NCI-H748 (cell line): Measurements from ENCODE around the gene PPP2R2C.

Experiments
- DNase-seq: peaks from one replicate; lab custom pipeline; 2025; ENCODE audit not compliant: unreplicated experiment; lab: John Stamatoyannopoulos, UW

Gene PPP2R2C

GRCh38 chr4:6273661-6273990, 198.8 kb downstream of the PPP2R2C start:
- no peak for DNase-seq

DNA sequence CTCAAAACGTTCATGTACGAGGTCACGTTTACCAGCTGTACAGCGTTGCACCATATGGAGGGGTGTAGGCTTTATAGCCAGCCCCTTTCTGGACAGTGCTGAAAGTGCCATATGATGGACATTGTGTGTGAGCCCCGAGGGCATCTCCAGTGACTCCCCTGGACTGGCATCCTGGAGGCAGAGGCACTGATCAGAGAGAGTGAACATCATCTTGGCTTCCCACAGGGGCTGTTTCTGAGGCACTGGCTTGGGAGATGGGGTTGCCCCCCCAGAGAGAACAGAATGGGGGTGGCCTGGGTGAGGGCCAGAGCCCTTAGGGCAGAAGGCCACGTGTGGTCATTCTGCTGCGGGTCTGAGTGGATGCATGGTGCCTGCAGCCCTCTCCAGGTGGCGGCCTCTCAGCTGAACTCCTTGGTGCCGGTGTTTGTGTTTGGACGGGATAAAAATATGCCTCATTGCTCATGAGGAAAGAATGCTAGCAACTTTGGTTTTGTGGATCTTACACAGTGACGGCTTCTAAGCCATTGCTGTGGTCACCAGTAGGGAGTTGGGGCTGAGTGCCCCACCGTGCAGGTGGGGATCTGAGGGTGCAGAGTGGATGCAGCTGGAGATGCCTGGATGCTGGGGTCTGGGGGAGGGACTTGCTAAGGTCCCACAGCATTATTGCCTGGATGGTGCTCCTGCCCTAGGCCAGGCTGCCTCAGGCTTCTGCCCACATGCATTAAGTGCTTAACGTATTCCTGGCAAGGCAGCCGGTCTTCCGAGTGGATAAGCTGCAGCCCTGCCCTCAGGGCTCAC, 199.4 kb downstream of the PPP2R2C start:
- DNase-seq = no peak

DNA sequence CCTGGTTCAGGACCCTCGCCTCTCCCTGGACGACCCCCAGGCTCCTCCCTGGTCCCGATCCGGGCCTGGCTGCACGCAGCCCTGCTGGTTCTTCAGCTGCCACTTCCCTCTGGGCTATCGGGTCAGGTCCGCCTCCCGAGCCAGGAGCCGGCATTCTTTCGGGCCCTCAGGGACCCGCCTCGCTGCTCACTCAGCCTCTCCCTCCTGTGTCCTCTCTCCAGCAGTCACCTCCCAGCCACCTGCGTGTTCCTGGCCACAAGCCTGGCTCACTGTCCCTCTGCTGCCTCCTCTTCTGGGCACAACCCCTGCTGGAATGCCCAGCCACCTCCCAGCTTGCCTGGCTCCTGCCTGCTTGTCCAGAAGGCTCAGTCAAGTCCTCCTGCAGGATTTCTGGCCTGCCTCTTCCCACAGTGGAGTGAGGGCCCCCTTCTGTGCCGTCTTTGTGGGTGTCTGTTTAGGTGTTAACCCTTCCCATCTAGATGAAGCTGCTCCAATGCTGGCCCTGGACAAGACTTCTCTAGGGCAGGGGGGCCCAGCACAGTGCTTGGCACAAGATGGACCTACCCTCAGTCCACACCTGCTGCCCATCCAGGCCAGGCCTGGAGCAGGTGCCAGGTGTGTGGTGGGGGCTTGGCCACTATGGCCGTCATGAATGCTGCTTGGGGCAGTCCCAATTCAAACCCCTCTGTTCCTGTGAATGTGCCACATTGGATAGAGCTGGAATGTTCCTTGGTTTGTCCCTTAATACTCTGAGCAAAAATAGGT, 200.5 kb downstream of the PPP2R2C start:
- DNase-seq = no peak

- DNase-seq = no peak
These were observed 201.2 kb downstream of the PPP2R2C start for GRCh38 chr4:6271206-6271605.

GRCh38 chr4:6270636-6271121, 201.7 kb downstream of the PPP2R2C start:
- DNase-seq = no peak
